ENCODE results near the gene BFSP2. TPM values are rescaled to one million over a fixed set of nuclear protein-coding genes. Genes with fewer than 3 reads are reported as not detected.

BFSP2 gene, protein sequence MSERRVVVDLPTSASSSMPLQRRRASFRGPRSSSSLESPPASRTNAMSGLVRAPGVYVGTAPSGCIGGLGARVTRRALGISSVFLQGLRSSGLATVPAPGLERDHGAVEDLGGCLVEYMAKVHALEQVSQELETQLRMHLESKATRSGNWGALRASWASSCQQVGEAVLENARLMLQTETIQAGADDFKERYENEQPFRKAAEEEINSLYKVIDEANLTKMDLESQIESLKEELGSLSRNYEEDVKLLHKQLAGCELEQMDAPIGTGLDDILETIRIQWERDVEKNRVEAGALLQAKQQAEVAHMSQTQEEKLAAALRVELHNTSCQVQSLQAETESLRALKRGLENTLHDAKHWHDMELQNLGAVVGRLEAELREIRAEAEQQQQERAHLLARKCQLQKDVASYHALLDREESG
- 1 to 10 TPM in 1 of 2 donors, not detected in 1; 1.0 TPM for total RNA-seq

DNA sequence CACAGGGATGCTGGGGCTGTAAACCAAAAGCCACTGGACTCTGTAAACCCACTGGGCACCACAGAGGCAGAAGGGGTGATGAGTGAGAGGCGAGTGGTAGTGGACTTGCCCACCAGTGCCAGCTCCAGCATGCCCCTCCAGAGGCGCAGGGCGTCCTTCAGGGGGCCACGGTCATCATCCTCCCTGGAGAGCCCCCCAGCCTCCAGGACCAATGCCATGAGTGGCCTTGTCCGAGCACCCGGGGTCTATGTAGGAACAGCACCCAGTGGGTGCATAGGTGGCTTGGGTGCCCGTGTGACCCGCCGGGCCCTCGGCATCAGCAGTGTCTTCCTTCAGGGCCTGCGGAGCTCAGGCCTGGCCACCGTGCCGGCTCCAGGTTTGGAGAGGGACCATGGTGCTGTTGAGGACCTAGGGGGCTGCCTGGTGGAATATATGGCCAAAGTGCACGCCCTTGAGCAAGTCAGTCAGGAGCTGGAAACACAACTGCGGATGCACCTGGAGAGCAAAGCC is at the start of gene BFSP2:
Gene BFSP2 (plus strand): TSS at position 51 of the 510 bp plus-strand sequence. CDS start 28 bp downstream, at position 79.
- no peaks in the 10 kb centered on the region for H3K36me3 Mint-ChIP-seq (ENCODE audit: low read depth)
- H3K9me3 Mint-ChIP-seq: no peaks in the 10 kb centered on the region
- no peaks in the 10 kb centered on the region for H3K4me1 Mint-ChIP-seq
- H3K4me3 Mint-ChIP-seq: no peak within 1 kb of the TSS
- peaks cover 3% of the 10 kb centered on the region for H3K27me3 Mint-ChIP-seq
- H3K27ac Mint-ChIP-seq: no peak within 1 kb of the TSS
- ATAC-seq (replicated peaks): no peak

DNA sequence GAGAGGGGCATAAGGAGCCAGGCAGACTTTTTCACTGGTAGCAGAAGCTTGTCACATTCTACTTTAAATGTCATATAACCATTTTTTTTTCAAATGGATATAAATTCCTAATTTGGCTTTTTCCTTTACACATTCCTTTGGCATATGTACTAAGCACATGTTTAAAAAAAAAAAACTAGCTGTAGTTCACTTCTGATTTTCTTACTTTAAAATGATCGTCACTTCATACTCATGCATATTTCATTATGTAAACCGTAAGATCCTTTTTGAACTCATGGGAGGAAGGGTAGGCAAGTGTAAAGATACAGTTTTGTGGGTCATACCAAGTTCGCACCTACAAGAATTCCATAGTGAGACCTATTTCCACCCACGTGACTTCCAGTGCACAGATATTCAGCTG is 45.1 kb upstream of the BFSP2 start:
- peaks cover 3% of the 10 kb centered on the region for H3K9me3 Mint-ChIP-seq
- H3K4me1 Mint-ChIP-seq: no peaks in the 10 kb centered on the region
- H3K4me3 Mint-ChIP-seq: no peak overlapping the region
- no peaks in the 10 kb centered on the region for H3K36me3 Mint-ChIP-seq (ENCODE audit: low read depth)
- H3K27ac Mint-ChIP-seq: no peak overlapping the region
- peaks cover 23% of the 10 kb centered on the region for H3K27me3 Mint-ChIP-seq
- ATAC-seq (replicated peaks): no peak

DNA sequence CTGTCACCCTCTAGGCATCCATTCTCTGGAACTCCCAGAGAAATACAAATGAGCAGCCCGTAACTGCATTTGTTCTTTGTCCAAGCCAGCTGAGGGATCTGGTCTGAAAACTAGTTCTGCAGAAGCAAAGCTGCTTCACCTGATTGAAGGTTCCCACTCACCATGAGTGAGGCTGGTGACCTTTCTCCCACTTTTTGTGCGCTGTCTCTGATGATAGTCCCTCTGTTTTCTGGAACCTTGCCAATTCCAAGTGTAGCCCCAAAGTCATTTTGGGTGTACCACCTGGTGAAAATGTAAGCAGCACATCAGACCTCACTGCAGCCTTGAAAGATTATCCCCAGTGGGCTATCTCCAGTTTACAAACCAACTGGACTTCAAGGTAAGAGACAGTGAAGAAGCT is 39.4 kb upstream of the BFSP2 start:
- no peaks in the 10 kb centered on the region for H3K4me1 Mint-ChIP-seq
- no peak for ATAC-seq (replicated peaks)
- H3K36me3 Mint-ChIP-seq (ENCODE audit: low read depth): no peaks in the 10 kb centered on the region
- no peak overlapping the region for H3K27ac Mint-ChIP-seq
- peaks cover 3% of the 10 kb centered on the region for H3K9me3 Mint-ChIP-seq
- no peak overlapping the region for H3K4me3 Mint-ChIP-seq
- H3K27me3 Mint-ChIP-seq: peaks cover 14% of the 10 kb centered on the region

DNA sequence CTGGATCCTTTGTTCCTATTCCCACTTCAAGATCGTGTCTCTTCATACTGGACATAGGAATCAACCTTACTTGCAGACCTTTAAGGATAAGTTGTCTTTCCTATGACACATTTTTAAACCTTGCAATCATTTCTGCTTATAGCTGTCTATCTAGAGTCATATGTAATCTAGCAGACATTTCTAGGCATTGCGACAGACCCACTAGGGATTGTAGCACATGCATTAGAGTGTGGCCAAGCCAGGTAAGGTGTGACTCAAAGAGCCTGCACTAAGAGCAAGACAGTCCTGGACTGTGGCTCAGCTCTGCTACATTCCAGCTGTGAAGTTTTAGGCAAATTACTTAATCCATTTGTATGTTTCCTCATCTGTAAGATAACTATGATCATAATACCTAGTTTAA is 38.8 kb upstream of the BFSP2 start:
- peaks cover 14% of the 10 kb centered on the region for H3K27me3 Mint-ChIP-seq
- H3K4me3 Mint-ChIP-seq: no peak overlapping the region
- no peak overlapping the region for H3K27ac Mint-ChIP-seq

DNA sequence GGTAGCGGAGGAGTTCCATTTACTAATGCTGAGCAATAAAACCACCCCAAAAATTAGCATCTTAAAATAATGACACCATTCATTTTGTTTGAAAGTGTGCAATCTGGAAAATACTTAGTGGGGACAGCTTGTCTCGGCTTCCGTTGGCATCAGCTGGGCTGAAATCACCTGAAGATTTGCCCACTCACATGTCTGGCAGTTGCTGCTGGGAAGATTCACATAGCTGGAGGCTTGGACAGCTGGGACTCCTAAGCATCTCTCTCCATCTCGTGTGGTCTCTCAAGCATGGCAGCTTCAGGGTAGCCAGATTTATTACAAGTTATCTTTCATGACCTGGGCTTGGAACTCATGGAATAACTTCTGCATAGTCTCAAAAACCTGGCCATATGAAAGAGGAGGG is 38.4 kb upstream of the BFSP2 start:
- Mint-ChIP-seq H3K27me3 (peaks cover 12% of the 10 kb centered on the region), H3K9me3 (no peaks in the 10 kb centered on the region)

More for the DNA sequence above, 38.8 kb upstream of the BFSP2 start:
- H3K36me3 Mint-ChIP-seq (ENCODE audit: low read depth): no peaks in the 10 kb centered on the region
- no peaks in the 10 kb centered on the region for H3K4me1 Mint-ChIP-seq
- ATAC-seq (replicated peaks): no peak
- H3K9me3 Mint-ChIP-seq: peaks cover 3% of the 10 kb centered on the region

DNA sequence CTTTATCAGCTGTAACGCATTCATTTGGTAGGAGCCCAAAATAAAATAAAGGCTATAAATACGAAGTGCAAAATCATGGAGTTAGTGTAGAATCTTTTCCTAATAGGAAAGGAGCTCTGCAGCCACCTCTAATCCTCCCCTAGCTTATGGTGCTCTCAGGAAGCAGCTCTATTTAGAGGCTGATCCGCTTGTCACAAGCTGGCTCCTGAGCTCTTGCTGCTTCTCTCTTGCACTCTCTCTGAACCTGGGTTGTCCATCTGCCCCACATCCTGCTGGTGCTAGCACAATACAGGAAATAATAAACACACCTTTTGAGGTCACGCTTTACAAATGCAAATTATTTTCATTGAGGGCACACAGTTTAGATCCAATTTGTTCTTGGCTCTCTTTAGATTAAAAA is 37.3 kb upstream of the BFSP2 start:
- Mint-ChIP-seq H3K27ac (no peak overlapping the region), H3K27me3 (peaks cover 13% of the 10 kb centered on the region), H3K4me3 (no peak overlapping the region), H3K9me3 (no peaks in the 10 kb centered on the region), H3K4me1 (no peaks in the 10 kb centered on the region), H3K36me3 (ENCODE audit: low read depth) (no peaks in the 10 kb centered on the region)
- no peak for ATAC-seq (replicated peaks)

More for the DNA sequence above, 38.4 kb upstream of the BFSP2 start:
- H3K4me1 Mint-ChIP-seq: no peaks in the 10 kb centered on the region
- H3K4me3 Mint-ChIP-seq: no peak overlapping the region
- ATAC-seq (replicated peaks): no peak
- H3K27ac Mint-ChIP-seq: no peak overlapping the region
- no peaks in the 10 kb centered on the region for H3K36me3 Mint-ChIP-seq (ENCODE audit: low read depth)

DNA sequence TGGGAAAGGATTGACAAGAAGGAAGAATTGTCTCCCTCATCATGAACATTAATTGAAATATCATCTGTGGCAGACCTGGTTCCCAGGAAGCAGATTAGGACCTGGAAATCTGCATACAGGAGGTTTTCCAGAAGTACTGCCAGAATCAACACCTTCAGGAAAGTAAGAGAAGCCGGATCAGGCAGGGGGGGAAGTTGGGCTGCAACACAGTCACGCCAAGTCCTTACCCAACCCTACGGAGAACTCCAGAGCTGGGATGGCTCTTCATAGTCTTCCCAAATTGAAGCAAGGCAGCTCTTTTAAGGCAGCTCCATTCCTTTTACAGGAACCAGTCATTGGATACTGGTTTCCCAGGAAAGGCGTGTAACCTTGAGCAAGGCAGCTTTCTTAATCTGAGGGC is 35.2 kb upstream of the BFSP2 start:
- Mint-ChIP-seq H3K36me3 (ENCODE audit: low read depth) (no peaks in the 10 kb centered on the region), H3K4me3 (no peak overlapping the region), H3K9me3 (no peaks in the 10 kb centered on the region), H3K27ac (no peak overlapping the region), H3K27me3 (peaks cover 11% of the 10 kb centered on the region), H3K4me1 (no peaks in the 10 kb centered on the region)
- no peak for ATAC-seq (replicated peaks)

DNA sequence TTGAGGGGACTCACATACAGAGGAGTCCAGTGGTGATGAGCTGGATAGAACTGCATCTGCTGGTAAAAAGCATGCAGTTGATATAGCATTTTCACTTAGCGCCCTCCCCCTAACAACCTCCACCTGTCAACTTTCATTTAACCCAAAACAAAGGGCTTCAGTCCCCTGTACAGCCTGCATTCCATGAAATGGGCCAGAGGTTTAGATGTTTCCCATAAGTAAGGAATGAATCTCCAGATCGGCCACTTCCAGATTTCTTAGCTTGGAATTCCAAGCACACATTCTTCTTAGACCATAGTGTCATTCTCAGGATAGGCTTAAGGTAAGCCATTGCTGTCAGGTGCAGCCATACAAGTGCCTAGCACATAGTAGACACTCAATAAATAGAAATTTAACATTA is 32.9 kb upstream of the BFSP2 start:
- Mint-ChIP-seq H3K9me3 (no peaks in the 10 kb centered on the region), H3K36me3 (ENCODE audit: low read depth) (no peaks in the 10 kb centered on the region), H3K4me1 (no peaks in the 10 kb centered on the region), H3K27ac (no peak overlapping the region), H3K4me3 (no peak overlapping the region), H3K27me3 (peaks cover 14% of the 10 kb centered on the region)
- no peak for ATAC-seq (replicated peaks)

DNA sequence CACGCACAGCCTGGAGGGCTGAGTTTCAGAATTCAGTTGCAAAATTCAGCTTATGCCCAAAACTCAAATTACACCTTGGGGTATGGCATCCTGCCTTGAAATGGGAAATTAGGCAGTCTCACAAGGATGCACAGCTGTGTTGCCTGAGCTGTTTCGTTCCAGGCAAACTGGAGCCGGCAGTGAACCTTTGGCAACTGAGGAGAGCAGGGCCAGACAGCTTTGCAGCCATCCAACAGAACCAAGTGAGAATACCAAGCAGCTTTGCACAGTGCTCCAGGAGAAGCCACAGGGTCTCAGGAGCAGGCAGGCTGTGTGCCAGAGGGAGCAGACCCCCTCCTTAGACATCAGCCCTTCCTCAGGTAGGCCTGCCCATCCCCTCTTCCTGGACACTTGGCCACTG is 32.5 kb upstream of the BFSP2 start:
- Mint-ChIP-seq H3K4me3 (no peak overlapping the region), H3K4me1 (no peaks in the 10 kb centered on the region)

DNA sequence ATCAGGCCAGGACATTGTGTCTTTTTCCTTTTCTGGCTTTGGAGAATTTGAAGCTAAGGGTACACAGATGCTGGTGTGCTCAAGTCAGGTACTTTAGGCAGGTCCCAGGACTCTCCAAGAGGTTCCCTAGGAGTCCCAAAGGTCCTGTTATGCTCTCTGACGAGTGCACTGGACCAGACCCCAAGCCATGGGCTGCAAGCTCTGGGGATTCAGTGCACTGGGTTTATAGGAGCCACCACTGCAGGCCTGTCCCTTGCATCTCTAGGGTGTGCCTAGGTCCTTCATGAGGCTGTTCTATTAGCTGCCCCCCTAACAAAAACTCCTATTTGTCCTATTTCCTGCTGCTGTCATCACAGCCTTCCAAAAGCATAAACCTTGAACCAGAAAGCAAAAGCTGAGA is 31.9 kb upstream of the BFSP2 start:
- Mint-ChIP-seq H3K9me3 (no peaks in the 10 kb centered on the region), H3K4me3 (no peak overlapping the region), H3K27me3 (peaks cover 14% of the 10 kb centered on the region), H3K4me1 (no peaks in the 10 kb centered on the region), H3K27ac (no peak overlapping the region), H3K36me3 (ENCODE audit: low read depth) (no peaks in the 10 kb centered on the region)
- ATAC-seq (replicated peaks): no peak

More for the DNA sequence above, 32.5 kb upstream of the BFSP2 start:
- Mint-ChIP-seq H3K27me3 (peaks cover 14% of the 10 kb centered on the region), H3K9me3 (no peaks in the 10 kb centered on the region), H3K36me3 (ENCODE audit: low read depth) (no peaks in the 10 kb centered on the region), H3K27ac (no peak overlapping the region)
- ATAC-seq (replicated peaks): no peak

DNA sequence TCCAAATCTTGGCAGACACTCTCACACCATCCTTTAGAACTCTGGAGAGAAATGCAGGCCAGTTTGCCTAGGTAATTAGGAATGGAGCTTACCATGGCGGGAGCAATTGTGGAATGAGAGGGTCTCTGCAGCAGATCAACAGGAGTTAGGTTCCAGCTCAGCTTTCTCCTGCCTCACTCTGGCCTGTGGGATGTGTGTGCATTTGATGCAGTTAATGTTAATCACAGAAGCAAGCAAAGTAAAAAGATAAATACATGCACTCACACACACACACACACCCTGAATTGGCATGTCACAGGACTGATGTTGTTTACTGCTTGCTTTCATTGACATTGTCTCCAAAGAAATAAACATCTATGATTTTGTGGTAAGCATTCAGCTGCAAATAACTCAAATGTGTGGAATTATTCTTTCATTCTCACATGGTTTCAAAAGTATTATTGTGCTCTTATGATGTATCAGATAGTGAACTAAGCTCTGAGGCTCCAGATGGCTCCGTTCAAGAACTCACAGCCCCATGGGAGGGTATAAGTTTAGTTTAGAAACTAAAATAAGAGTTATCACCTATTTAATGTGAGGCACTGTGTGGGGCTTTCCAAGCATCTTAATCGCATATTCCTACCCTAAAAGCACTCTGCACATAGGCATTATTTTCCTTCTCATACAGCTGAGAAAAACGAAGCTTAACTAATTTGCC is 31.3 kb upstream of the BFSP2 start:
- ATAC-seq (replicated peaks): no peak
- Mint-ChIP-seq H3K27ac (no peak overlapping the region), H3K36me3 (ENCODE audit: low read depth) (no peaks in the 10 kb centered on the region), H3K9me3 (no peaks in the 10 kb centered on the region), H3K4me3 (no peak overlapping the region), H3K27me3 (peaks cover 14% of the 10 kb centered on the region), H3K4me1 (no peaks in the 10 kb centered on the region)

DNA sequence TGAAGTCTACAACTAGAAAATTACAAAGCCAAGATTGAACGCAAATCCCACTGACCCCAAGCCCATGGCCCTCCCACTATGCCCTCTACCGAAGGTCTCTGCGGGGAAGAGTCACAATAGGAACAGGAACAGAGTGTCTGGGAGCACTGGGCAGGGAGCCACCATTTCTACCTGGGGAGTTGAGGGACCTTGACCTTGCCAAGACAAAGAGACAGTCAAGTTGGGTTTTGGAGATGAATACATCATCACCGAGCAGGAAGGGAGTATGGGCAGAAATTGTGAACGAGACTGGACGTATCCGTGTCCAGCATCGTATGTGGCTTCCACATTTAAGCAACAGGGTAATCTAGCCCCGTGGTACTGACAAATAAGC is 30.8 kb upstream of the BFSP2 start:
- H3K36me3 Mint-ChIP-seq (ENCODE audit: low read depth): no peaks in the 10 kb centered on the region
- H3K9me3 Mint-ChIP-seq: no peaks in the 10 kb centered on the region
- peaks cover 14% of the 10 kb centered on the region for H3K27me3 Mint-ChIP-seq
- no peak overlapping the region for H3K27ac Mint-ChIP-seq
- no peaks in the 10 kb centered on the region for H3K4me1 Mint-ChIP-seq
- no peak overlapping the region for H3K4me3 Mint-ChIP-seq
- ATAC-seq (replicated peaks): no peak

DNA sequence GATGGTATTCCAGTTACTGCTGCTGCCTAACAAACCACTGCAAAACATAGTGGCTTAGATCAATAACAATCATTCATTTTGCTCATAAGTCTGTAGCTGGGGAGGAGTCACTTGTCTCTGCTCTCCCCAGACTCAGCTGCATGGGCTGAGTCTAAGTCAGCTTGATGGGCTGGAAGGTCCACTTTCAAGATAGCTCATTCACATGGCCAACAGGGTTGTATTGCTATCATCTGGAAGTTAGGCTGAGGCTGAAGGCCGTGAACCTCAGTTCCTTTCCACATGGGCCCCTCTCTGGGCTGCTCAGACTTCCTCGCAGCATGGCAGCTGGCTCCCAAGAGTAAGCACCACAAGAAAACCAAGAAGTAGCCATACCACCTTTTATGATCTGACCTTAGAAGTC is 28.7 kb upstream of the BFSP2 start:
- Mint-ChIP-seq H3K27ac (no peak overlapping the region), H3K27me3 (peaks cover 11% of the 10 kb centered on the region), H3K4me1 (no peaks in the 10 kb centered on the region), H3K9me3 (no peaks in the 10 kb centered on the region), H3K36me3 (ENCODE audit: low read depth) (no peaks in the 10 kb centered on the region), H3K4me3 (no peak overlapping the region)
- no peak for ATAC-seq (replicated peaks)

DNA sequence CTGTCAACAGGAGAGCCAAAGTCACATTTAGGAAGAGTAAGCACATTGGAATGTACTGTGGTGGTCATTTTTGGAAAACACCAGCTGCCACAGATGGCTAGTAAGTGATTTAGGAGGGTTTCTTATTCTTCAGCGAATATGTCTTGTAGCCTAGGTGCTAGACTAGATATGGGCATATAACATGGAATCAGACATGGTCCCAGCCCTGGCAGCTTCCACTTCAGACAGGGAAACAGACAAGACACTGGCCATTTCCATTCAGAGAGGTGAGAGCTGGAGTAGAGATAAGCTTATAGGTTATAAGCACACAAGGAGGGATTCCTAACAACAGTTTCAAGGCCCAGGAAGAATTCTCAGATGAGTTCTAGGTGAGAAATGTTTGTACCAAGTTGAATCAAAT is 28.2 kb upstream of the BFSP2 start:
- peaks cover 8% of the 10 kb centered on the region for H3K27me3 Mint-ChIP-seq
- H3K4me1 Mint-ChIP-seq: no peaks in the 10 kb centered on the region
- H3K4me3 Mint-ChIP-seq: no peak overlapping the region
- H3K27ac Mint-ChIP-seq: no peak overlapping the region
- no peak for ATAC-seq (replicated peaks)
- H3K36me3 Mint-ChIP-seq (ENCODE audit: low read depth): no peaks in the 10 kb centered on the region
- no peaks in the 10 kb centered on the region for H3K9me3 Mint-ChIP-seq
